ENCODE data around the gene VAV2.

The VAV2 gene

DNA sequence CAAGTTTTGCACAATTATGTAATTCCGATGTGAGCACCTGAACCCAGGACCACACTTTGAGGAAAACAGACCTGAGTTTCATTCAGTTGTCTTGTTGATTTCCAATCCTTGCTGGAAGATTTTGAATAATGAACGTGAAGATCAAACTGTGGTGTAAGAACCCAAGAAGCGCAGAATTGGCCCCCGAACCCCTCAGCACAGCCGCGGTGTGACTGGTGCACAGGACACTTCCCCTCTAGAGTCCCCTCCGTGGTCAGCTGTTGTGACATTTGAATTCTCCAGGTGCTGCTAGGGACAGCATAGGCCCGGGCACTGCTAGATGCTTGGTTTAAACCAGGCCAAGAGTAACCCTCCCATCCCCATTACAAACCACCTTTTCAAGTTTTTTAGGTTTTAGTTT lies 34.9 kb upstream of the VAV2 start:
- TF ChIP-seq YY1 (IDR thresholded peaks at IDR 0.05; ENCODE audit: low read depth) (no peak), CEBPB (IDR thresholded peaks at IDR 0.05) (no peak), ZBTB7A (IDR thresholded peaks at IDR 0.05; ENCODE audit: low read depth) (no peak), RAD21 (IDR thresholded peaks at IDR 0.05; ENCODE audit: low read depth) (no peak), TAF1 (IDR thresholded peaks at IDR 0.05; ENCODE audit: low read depth) (no peak), FOXM1 (IDR thresholded peaks at IDR 0.05; ENCODE audit: borderline replicate concordance, low read depth) (no peak), TEAD4 (IDR thresholded peaks at IDR 0.05) (no peak), EP300 (IDR thresholded peaks at IDR 0.05; ENCODE audit: borderline replicate concordance) (no peak), CREB1 (IDR thresholded peaks at IDR 0.05; ENCODE audit: low read depth) (no peak), EGR1 (IDR thresholded peaks at IDR 0.05) (no peak), TCF12 (IDR thresholded peaks at IDR 0.05; ENCODE audit: low read depth) (no peak), NFIC (IDR thresholded peaks at IDR 0.05) (no peak)
- TF ChIP-seq, protein P1, sequence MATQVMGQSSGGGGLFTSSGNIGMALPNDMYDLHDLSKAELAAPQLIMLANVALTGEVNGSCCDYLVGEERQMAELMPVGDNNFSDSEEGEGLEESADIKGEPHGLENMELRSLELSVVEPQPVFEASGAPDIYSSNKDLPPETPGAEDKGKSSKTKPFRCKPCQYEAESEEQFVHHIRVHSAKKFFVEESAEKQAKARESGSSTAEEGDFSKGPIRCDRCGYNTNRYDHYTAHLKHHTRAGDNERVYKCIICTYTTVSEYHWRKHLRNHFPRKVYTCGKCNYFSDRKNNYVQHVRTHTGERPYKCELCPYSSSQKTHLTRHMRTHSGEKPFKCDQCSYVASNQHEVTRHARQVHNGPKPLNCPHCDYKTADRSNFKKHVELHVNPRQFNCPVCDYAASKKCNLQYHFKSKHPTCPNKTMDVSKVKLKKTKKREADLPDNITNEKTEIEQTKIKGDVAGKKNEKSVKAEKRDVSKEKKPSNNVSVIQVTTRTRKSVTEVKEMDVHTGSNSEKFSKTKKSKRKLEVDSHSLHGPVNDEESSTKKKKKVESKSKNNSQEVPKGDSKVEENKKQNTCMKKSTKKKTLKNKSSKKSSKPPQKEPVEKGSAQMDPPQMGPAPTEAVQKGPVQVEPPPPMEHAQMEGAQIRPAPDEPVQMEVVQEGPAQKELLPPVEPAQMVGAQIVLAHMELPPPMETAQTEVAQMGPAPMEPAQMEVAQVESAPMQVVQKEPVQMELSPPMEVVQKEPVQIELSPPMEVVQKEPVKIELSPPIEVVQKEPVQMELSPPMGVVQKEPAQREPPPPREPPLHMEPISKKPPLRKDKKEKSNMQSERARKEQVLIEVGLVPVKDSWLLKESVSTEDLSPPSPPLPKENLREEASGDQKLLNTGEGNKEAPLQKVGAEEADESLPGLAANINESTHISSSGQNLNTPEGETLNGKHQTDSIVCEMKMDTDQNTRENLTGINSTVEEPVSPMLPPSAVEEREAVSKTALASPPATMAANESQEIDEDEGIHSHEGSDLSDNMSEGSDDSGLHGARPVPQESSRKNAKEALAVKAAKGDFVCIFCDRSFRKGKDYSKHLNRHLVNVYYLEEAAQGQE (IDR thresholded peaks at IDR 0.05; ENCODE audit: low read depth) = no peak
- TF ChIP-seq, protein P2, sequence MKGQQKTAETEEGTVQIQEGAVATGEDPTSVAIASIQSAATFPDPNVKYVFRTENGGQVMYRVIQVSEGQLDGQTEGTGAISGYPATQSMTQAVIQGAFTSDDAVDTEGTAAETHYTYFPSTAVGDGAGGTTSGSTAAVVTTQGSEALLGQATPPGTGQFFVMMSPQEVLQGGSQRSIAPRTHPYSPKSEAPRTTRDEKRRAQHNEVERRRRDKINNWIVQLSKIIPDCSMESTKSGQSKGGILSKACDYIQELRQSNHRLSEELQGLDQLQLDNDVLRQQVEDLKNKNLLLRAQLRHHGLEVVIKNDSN (IDR thresholded peaks at IDR 0.05) = no peak
- TF ChIP-seq, protein P3, sequence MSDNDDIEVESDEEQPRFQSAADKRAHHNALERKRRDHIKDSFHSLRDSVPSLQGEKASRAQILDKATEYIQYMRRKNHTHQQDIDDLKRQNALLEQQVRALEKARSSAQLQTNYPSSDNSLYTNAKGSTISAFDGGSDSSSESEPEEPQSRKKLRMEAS (IDR thresholded peaks at IDR 0.05) = no peak

DNA sequence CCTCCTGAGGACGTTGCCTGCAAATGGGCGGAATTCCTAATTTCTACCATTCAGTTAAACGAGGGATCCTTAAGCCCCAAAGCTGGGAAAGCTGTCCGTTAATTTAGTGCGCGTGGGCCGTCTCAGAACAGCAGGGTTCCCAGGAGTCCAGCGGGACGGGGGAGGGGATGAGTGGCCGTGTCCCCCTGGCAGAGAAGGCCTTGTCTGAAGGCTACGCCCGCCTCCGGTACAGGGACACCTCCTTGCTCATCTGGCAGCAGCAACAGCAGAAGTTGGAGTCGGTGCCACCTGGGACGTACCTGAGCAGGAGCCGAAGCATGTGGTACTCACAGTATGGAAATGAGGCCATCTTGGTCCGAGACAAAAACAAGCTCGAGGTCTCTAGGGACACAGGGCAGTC lies 34.5 kb upstream of the VAV2 start:
- TF ChIP-seq ZBTB7A (IDR thresholded peaks at IDR 0.05; ENCODE audit: low read depth) = no peak
- TF ChIP-seq TCF12 (IDR thresholded peaks at IDR 0.05; ENCODE audit: low read depth) = no peak
- no peak for TF ChIP-seq TAF1 (IDR thresholded peaks at IDR 0.05; ENCODE audit: low read depth)
- TF ChIP-seq CREB1 (IDR thresholded peaks at IDR 0.05; ENCODE audit: low read depth) = no peak
- TF ChIP-seq YY1 (IDR thresholded peaks at IDR 0.05; ENCODE audit: low read depth) = no peak
- no peak for TF ChIP-seq TEAD4 (IDR thresholded peaks at IDR 0.05)

DNA sequence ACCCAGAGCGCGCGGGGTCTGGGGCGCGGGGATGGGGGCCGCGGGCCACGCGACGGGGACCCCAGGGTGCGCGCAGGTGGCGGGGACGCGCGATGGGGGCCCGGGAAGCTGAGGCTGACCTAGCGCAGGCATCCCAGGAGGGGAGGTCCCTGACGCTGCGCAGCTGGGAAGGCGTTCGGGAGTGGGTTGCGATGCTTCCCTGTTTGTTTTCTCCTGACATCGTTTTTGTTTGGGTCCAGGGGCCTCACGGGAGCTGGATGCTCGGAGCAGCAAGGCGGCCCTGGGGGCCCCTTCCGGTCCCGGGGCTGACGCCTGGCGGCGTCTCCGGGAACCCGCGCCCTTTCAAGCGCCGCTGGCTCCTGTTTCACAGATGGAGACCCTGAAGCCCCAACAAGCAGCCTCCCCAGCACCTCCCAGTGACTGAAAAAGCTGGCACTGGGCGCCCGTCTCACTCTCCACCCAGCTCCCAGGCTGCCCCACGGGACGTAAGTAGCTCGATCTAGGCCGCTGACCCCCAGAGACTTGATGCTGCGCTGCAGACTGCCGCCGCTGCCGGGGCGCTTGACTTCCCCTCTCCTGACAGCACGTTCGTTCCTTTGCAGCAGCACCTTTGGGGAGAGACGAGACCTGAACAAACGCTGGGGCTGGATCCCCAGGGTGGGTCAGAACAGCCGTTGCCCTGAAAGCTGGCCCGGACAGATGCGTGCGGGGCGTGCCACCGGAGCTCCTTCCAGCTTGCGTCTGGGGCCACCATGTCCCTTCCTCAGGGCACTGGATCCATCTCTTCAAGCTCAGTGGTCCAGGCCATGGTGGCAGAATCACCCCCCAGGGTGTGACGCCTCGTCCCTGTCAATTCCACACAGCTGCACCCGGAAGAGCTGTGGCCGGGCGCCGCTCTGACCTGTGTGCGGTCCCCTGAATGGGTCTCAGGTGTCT lies 33.8 kb upstream of the VAV2 start:
- TF ChIP-seq CEBPB (IDR thresholded peaks at IDR 0.05) (no peak), EGR1 (IDR thresholded peaks at IDR 0.05) (no peak), FOXM1 (IDR thresholded peaks at IDR 0.05; ENCODE audit: borderline replicate concordance, low read depth) (no peak), YY1 (IDR thresholded peaks at IDR 0.05; ENCODE audit: low read depth) (no peak), TEAD4 (IDR thresholded peaks at IDR 0.05) (no peak), EP300 (IDR thresholded peaks at IDR 0.05; ENCODE audit: borderline replicate concordance) (no peak), TAF1 (IDR thresholded peaks at IDR 0.05; ENCODE audit: low read depth) (no peak), CREB1 (IDR thresholded peaks at IDR 0.05; ENCODE audit: low read depth) (no peak), NFIC (IDR thresholded peaks at IDR 0.05) (no peak), RAD21 (IDR thresholded peaks at IDR 0.05; ENCODE audit: low read depth) (no peak), TCF12 (IDR thresholded peaks at IDR 0.05; ENCODE audit: low read depth) (no peak), ZBTB7A (IDR thresholded peaks at IDR 0.05; ENCODE audit: low read depth) (no peak)
- TF ChIP-seq, protein P2 (IDR thresholded peaks at IDR 0.05) = no peak
- TF ChIP-seq, protein P1 (IDR thresholded peaks at IDR 0.05; ENCODE audit: low read depth) = no peak
- TF ChIP-seq, protein P3 (IDR thresholded peaks at IDR 0.05) = no peak

DNA sequence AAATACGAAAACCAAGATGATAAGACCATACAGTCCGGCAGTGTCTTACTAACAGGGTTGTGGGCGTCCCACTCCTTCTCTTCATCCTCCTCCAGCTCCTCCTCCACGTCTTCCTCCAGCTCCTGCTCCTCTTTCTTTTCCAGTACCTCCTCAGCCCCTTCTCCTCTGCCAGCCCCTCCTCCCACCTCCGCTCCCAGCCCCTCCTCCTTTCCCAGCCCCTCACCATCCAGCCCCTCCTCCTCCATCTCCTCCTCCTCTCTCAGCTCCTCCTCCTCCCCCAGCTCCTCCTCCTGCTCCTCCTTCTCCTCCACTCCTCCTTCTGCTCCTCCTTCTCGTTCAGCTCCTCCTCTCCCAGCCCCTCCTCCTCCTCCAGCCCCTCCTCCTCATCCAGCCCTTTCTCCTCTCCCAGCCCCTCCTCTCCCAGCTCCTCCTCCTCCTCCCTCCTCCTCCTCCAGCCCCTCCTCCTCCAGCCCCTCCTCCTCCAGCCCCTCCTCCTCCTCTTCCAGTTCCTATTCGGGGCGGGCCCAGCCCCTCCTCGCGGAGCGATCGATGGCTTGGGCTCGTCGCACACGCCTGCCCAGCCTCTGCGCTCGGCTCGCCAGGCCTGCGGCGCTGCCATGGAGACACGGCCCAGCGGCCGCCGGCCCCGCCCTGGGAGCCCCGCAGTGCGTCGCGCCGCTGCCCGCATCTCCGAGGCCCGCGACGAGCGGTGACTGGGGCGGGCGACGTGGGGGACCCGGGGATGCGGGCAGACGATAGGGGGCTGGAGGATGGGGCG lies 32.9 kb upstream of the VAV2 start, which contains the start of gene BRD3OS:
Gene BRD3OS, plus strand, starts transcription at position 654 of the 778 bp plus-strand sequence. CDS start 1,267 bp downstream, outside the sequence.
- TF ChIP-seq, protein P3 (IDR thresholded peaks at IDR 0.05) = peak; percentile 48; the same call in 1 of the 2 replicates
- TF ChIP-seq TEAD4 (IDR thresholded peaks at IDR 0.05) (0 out of 2 replicates have a peak, but pooled peaks have one; percentile 7), CEBPB (IDR thresholded peaks at IDR 0.05) (no peak), RAD21 (IDR thresholded peaks at IDR 0.05; ENCODE audit: low read depth) (no peak), EGR1 (IDR thresholded peaks at IDR 0.05) (no peak), YY1 (IDR thresholded peaks at IDR 0.05; ENCODE audit: low read depth) (peak; percentile 85), ZBTB7A (IDR thresholded peaks at IDR 0.05; ENCODE audit: low read depth) (no peak)
